Testis (tissue), 3 donors: ENCODE measurements around the gene SGCG. TPM values are rescaled to one million over a fixed set of nuclear protein-coding genes. Genes with fewer than 3 reads are reported as not detected.

Experiments
- DNase-seq: peaks from one replicate; pipeline ENCODE4 v3.0.0-alpha.2; 2019
- H3K27ac ChIP-seq, 2 donors: fragments of 200-600 bp; sonication (generic); one replicate each; pipeline ENCODE4 v1.5.1; 2019
- H3K27me3 ChIP-seq: fragments of 200-600 bp; sonication (generic); one replicate; pipeline ENCODE4 v1.5.1; 2019
- H3K36me3 ChIP-seq: fragments of 200-600 bp; sonication (generic); one replicate; pipeline ENCODE4 v1.5.1; 2017; ENCODE audit warnings: low read depth; ENCODE audit errors: missing control alignments
- H3K4me1 ChIP-seq: fragments of 200-600 bp; sonication (generic); one replicate; pipeline ENCODE4 v1.5.1; 2019
- H3K4me3 ChIP-seq, 2 donors: fragments of 200-600 bp; sonication (generic); one replicate each; pipeline ENCODE4 v1.5.1; 2017 to 2019
- H3K9me3 ChIP-seq: fragments of 200-600 bp; sonication (generic); one replicate; pipeline ENCODE4 v1.5.1; 2017
- CTCF ChIP-seq, 3 experiments: fragments of 450-650 bp in 2 of 3; fragments of 200-600 bp in 1 of 3; sonication (generic) in 1 of 3; IDR thresholded peaks; one replicate each; pipeline ENCODE4 v1.5.1; 2016 to 2019; ENCODE audit warnings: antibody characterized with exemption in 3 of 3, mild to moderate bottlenecking in 2 of 3, moderate library complexity in 1 of 3
- POLR2A ChIP-seq: fragments of 450-650 bp; IDR thresholded peaks from one replicate; pipeline ENCODE4 v1.6.1; 2017; ENCODE audit warnings: antibody characterized with exemption, mild to moderate bottlenecking, moderate library complexity
- WGBS, 2 donors: methylation state at CpG; one replicate each; pipeline ENCODE4 v1.1.5; 2018; 5-methylcytosine and 5-hydroxymethylcytosine counted together
- intact Hi-C: fragments of 100-400 bp; cut with DNase I; formaldehyde crosslinking; loops from one replicate; pipeline ENCODE4 v1.15.1; 2023; ENCODE audit warnings: low total_unique reads
- polyA plus RNA-seq: library from polyadenylated mRNA; stranded (reverse); fragments of 350-450 nt; fragmentation: Illumina TruSeq; extraction: RNeasy Lipid Tissue Mini Kit (QIAGEN cat#74804); gene quantifications from one replicate; pipeline ENCODE4 v1.2.3, GENCODE V29; 2014; ENCODE audit warnings: low read depth, low replicate concordance; ENCODE audit not compliant: insufficient read depth
- total RNA-seq, 2 donors: library from RNA; depleted of rRNA; stranded (reverse); fragments of >200 nt; gene quantifications; one replicate each; pipeline ENCODE4 v1.2.3, GENCODE V29; 2016

SGCG gene
- total and polyA plus RNA-seq, 3 donors from 2014 or later = 1.5 to 2.9 (median 2.2) TPM

- Histone ChIP-seq H3K9me3 (no peaks in the 10 kb centered on the region), H3K27me3 (no peaks in the 10 kb centered on the region), H3K4me1 (no peaks in the 10 kb centered on the region), H3K4me3 (no peak overlapping the region), H3K27ac (no peak overlapping the region), H3K36me3 (no peaks in the 10 kb centered on the region)
- intact Hi-C loops = no loop called here
- TF ChIP-seq CTCF (IDR thresholded peaks at IDR 0.05) (no peak), POLR2A (no peak)
- 68 to 76% methylated on average over 3 of the region's 3 CpGs for WGBS, 2 donors
- no peak for DNase-seq
These were observed 21.6 kb downstream of the SGCG start for GRCh38 chr13:23202383-23202782.

- WGBS, 2 donors = 74 to 79% methylated on average over 5 of the region's 5 CpGs
- no peak for DNase-seq
- intact Hi-C loops = no loop called here
- no peaks in the 10 kb centered on the region for H3K27me3 ChIP-seq
- H3K27ac ChIP-seq = no peak overlapping the region
- H3K9me3 ChIP-seq = no peaks in the 10 kb centered on the region
- H3K36me3 ChIP-seq = no peaks in the 10 kb centered on the region
- no peaks in the 10 kb centered on the region for H3K4me1 ChIP-seq
- no peak for TF ChIP-seq POLR2A
- TF ChIP-seq CTCF (IDR thresholded peaks at IDR 0.05) = no peak
- no peak overlapping the region for H3K4me3 ChIP-seq
These were observed 22.7 kb downstream of the SGCG start for GRCh38 chr13:23203516-23203915.

GRCh38 chr13:23205807-23206206, 25.0 kb downstream of the SGCG start:
- no peak overlapping the region for H3K27ac ChIP-seq
- 88 to 89% methylated on average over 3 of the region's 3 CpGs for WGBS, 2 donors
- no peaks in the 10 kb centered on the region for H3K9me3 ChIP-seq
- intact Hi-C loops = no loop called here
- H3K27me3 ChIP-seq = no peaks in the 10 kb centered on the region
- H3K36me3 ChIP-seq = no peaks in the 10 kb centered on the region
- TF ChIP-seq CTCF (IDR thresholded peaks at IDR 0.05) (no peak), POLR2A (no peak)
- no peaks in the 10 kb centered on the region for H3K4me1 ChIP-seq
- DNase-seq = no peak
- no peak overlapping the region for H3K4me3 ChIP-seq

GRCh38 chr13:23212671-23213070, 31.9 kb downstream of the SGCG start:
- TF ChIP-seq CTCF (IDR thresholded peaks at IDR 0.05) (no peak), POLR2A (no peak)
- H3K27ac ChIP-seq = no peak overlapping the region
- H3K4me3 ChIP-seq = no peak overlapping the region
- no peaks in the 10 kb centered on the region for H3K27me3 ChIP-seq
- intact Hi-C loops = no loop called here
- WGBS, 2 donors = 47 to 57% methylated on average over 4 of the region's 4 CpGs
- DNase-seq = no peak
- H3K4me1 ChIP-seq = no peaks in the 10 kb centered on the region
- no peaks in the 10 kb centered on the region for H3K9me3 ChIP-seq
- no peaks in the 10 kb centered on the region for H3K36me3 ChIP-seq

GRCh38 chr13:23231241-23231640, 50.5 kb downstream of the SGCG start:
- Histone ChIP-seq H3K27ac (no peak overlapping the region), H3K9me3 (no peaks in the 10 kb centered on the region), H3K4me1 (no peaks in the 10 kb centered on the region), H3K27me3 (no peaks in the 10 kb centered on the region), H3K4me3 (no peak overlapping the region), H3K36me3 (no peaks in the 10 kb centered on the region)
- DNase-seq = no peak
- intact Hi-C loops = no loop called here
- TF ChIP-seq POLR2A (no peak), CTCF (IDR thresholded peaks at IDR 0.05) (no peak)
